Measurements from ENCODE around the gene CADM2. TPM values are rescaled to one million over a fixed set of nuclear protein-coding genes. Genes with fewer than 3 reads are reported as not detected.

CADM2 gene
- total and polyA plus RNA-seq, 2 donors (not counting 3 experiments of a cell fraction or from before 2014, with no cell fraction given): not detected

GRCh38 chr3:84991422-84991900 lies 32.7 kb downstream of the CADM2 start:
- ChIA-PET CTCF (no interaction called here), POLR2A (no interaction called here)
- H3K9ac ChIP-seq (replicated peaks; ENCODE audit: extremely low read depth, insufficient read depth, low read length): no peak overlapping the region
- H3K4me3 ChIP-seq (replicated peaks in 1 of 3; ENCODE audit: insufficient read depth in 1 of 3, low read depth in 1 of 3, low read length in 3 of 3): no peak overlapping the region
- no peaks in the 10 kb centered on the region for H4K20me1 ChIP-seq (replicated peaks; ENCODE audit: control insufficient read depth, extremely low read depth, insufficient read depth, low read length)
- H3K36me3 ChIP-seq (ENCODE audit: control insufficient read depth in 2 of 2, extremely low read depth in 1 of 2, insufficient read depth in 2 of 2, low read length in 2 of 2): no peaks in the 10 kb centered on the region
- no peak overlapping the region for H3K27ac ChIP-seq (ENCODE audit: insufficient read depth, low read depth, low read length)
- DNase-seq (ENCODE audit: low read depth, low spot score) (no peak), FAIRE-seq (no peak)
- TF ChIP-seq JUN (IDR thresholded peaks at IDR 0.05; ENCODE audit: borderline replicate concordance, insufficient read depth, insufficient read length, low read depth): no peak
- H2AFZ ChIP-seq (ENCODE audit: low read depth, low read length): no peak overlapping the region
- no peak overlapping the region for H3K4me2 ChIP-seq (ENCODE audit: insufficient read depth, low read length)
- no peaks in the 10 kb centered on the region for H3K27me3 ChIP-seq (ENCODE audit: control insufficient read depth in 2 of 2, insufficient read depth in 2 of 2, low read length in 2 of 2)
- no peaks in the 10 kb centered on the region for H3K4me1 ChIP-seq (ENCODE audit: control insufficient read depth, extremely low read depth, insufficient read depth, low read length)
- no peaks in the 10 kb centered on the region for H3K9me3 ChIP-seq (replicated peaks; ENCODE audit: control insufficient read depth, insufficient read depth, low read length)
- no TSS peak for BruUV-seq (replicated peaks)
- no peaks in the 10 kb centered on the region for H3K9me1 ChIP-seq (replicated peaks; ENCODE audit: control insufficient read depth, extremely low read depth, insufficient read depth, low read length)
- intact Hi-C loops (cut with micrococcal nuclease) (no loop called here), dilution Hi-C loops (cut with MboI; ENCODE audit: extremely low pct_ligation_motif_present, low sequenced_read_pairs) (no loop called here)
- H3K79me2 ChIP-seq (ENCODE audit: control insufficient read depth, insufficient read depth, low read length): no peaks in the 10 kb centered on the region

GRCh38 chr3:84993956-84994355 lies 35.2 kb downstream of the CADM2 start:
- Histone ChIP-seq H3K27me3 (ENCODE audit: control insufficient read depth in 2 of 2, insufficient read depth in 2 of 2, low read length in 2 of 2) (no peaks in the 10 kb centered on the region), H3K4me2 (ENCODE audit: insufficient read depth, low read length) (no peak overlapping the region), H3K4me1 (ENCODE audit: control insufficient read depth, extremely low read depth, insufficient read depth, low read length) (no peaks in the 10 kb centered on the region), H3K4me3 (replicated peaks in 1 of 3; ENCODE audit: insufficient read depth in 1 of 3, low read depth in 1 of 3, low read length in 3 of 3) (no peak overlapping the region), H2AFZ (ENCODE audit: low read depth, low read length) (no peak overlapping the region), H3K79me2 (ENCODE audit: control insufficient read depth, insufficient read depth, low read length) (no peaks in the 10 kb centered on the region), H4K20me1 (replicated peaks; ENCODE audit: control insufficient read depth, extremely low read depth, insufficient read depth, low read length) (no peaks in the 10 kb centered on the region), H3K36me3 (ENCODE audit: control insufficient read depth in 2 of 2, extremely low read depth in 1 of 2, insufficient read depth in 2 of 2, low read length in 2 of 2) (no peaks in the 10 kb centered on the region), H3K9me3 (replicated peaks; ENCODE audit: control insufficient read depth, insufficient read depth, low read length) (no peaks in the 10 kb centered on the region), H3K9ac (replicated peaks; ENCODE audit: extremely low read depth, insufficient read depth, low read length) (no peak overlapping the region), H3K9me1 (replicated peaks; ENCODE audit: control insufficient read depth, extremely low read depth, insufficient read depth, low read length) (no peaks in the 10 kb centered on the region), H3K27ac (ENCODE audit: insufficient read depth, low read depth, low read length) (no peak overlapping the region)
- POLR2A ChIA-PET: no interaction called here
- intact Hi-C loops (cut with micrococcal nuclease): no loop called here
- BruUV-seq (replicated peaks): no TSS peak
- FAIRE-seq (no peak), DNase-seq (ENCODE audit: low read depth, low spot score) (no peak)
- dilution Hi-C loops (cut with MboI; ENCODE audit: extremely low pct_ligation_motif_present, low sequenced_read_pairs): no loop called here
- TF ChIP-seq GATA2 (IDR thresholded peaks at IDR 0.05; ENCODE audit: insufficient read depth, insufficient read length, low read depth, low read length) (no peak), FOS (IDR thresholded peaks at IDR 0.05; ENCODE audit: borderline replicate concordance, insufficient read depth, low read length) (no peak), JUN (IDR thresholded peaks at IDR 0.05; ENCODE audit: borderline replicate concordance, insufficient read depth, insufficient read length, low read depth) (no peak), POLR2AphosphoS5 (IDR thresholded peaks at IDR 0.05; ENCODE audit: insufficient read depth, low read depth, low read length) (no peak), EZH2 (IDR thresholded peaks at IDR 0.05; ENCODE audit: borderline replicate concordance, low read depth, low read length, severe bottlenecking) (no peak), CTCF (IDR thresholded peaks at IDR 0.05; ENCODE audit: extremely low read depth in 1 of 2, insufficient read depth in 1 of 2, low read depth in 1 of 2, low read length in 2 of 2) (no peak), MYC (IDR thresholded peaks at IDR 0.05; ENCODE audit: low read depth, low read length) (no peak), MAX (IDR thresholded peaks at IDR 0.05; ENCODE audit: insufficient read depth, insufficient read length) (no peak), POLR2A (IDR thresholded peaks at IDR 0.05; ENCODE audit: low read depth, low read length) (no peak)
- CTCF ChIA-PET: no interaction called here
